ENCODE measurements around the gene ZNF732. TPM values are rescaled to one million over a fixed set of nuclear protein-coding genes. Genes with fewer than 3 reads are reported as not detected.

The ZNF732 gene
- total RNA-seq, result not detected
- total RNA-seq (2013), result not detected

GRCh38 chr4:304969-305680 lies at the start of gene ZNF732:
TSS of gene ZNF732 (minus strand) at chr4:305474. CDS start at chr4:305310, 164 bp downstream.
- Histone ChIP-seq H3K27me3 (ENCODE audit: control insufficient read depth, insufficient read depth, low read length) (peaks cover 2% of the 10 kb centered on the region), H3K9me3 (ENCODE audit: control insufficient read depth, insufficient read depth, low read length) (peaks cover 57% of the 10 kb centered on the region), H3K27ac (ENCODE audit: low read length) (no peak within 1 kb of the TSS), H3K4me1 (ENCODE audit: control insufficient read depth, insufficient read depth, low read length) (peaks cover 9% of the 10 kb centered on the region), H3K4me3 (ENCODE audit: low read length) (no peak within 1 kb of the TSS), H3K36me3 (ENCODE audit: control insufficient read depth, insufficient read depth, low read length) (no peaks in the 10 kb centered on the region)
- H3K27ac Mint-ChIP-seq, result no peak within 1 kb of the TSS
- H3K9me3 Mint-ChIP-seq, result peaks cover 13 to 16% of the 10 kb centered on the region in 2 donors
- peak within 1 kb of the TSS; percentile 9 for H3K4me3 Mint-ChIP-seq
- peak in 2 of 3 donors; percentile 38 to 39 for ATAC-seq
- DNase-seq, result no peak
- WGBS (ENCODE audit: insufficient coverage), result 26% methylated on average over 53 of the region's 53 CpGs
- peaks cover 18 to 23% of the 10 kb centered on the region in 2 donors for H3K27me3 Mint-ChIP-seq (ENCODE audit: low read depth in 2 of 2)
- intact Hi-C loops (cut with micrococcal nuclease), result no loop called here
- H3K4me1 Mint-ChIP-seq, result peaks cover 12% of the 10 kb centered on the region in 2 donors
- TF ChIP-seq, protein P1, sequence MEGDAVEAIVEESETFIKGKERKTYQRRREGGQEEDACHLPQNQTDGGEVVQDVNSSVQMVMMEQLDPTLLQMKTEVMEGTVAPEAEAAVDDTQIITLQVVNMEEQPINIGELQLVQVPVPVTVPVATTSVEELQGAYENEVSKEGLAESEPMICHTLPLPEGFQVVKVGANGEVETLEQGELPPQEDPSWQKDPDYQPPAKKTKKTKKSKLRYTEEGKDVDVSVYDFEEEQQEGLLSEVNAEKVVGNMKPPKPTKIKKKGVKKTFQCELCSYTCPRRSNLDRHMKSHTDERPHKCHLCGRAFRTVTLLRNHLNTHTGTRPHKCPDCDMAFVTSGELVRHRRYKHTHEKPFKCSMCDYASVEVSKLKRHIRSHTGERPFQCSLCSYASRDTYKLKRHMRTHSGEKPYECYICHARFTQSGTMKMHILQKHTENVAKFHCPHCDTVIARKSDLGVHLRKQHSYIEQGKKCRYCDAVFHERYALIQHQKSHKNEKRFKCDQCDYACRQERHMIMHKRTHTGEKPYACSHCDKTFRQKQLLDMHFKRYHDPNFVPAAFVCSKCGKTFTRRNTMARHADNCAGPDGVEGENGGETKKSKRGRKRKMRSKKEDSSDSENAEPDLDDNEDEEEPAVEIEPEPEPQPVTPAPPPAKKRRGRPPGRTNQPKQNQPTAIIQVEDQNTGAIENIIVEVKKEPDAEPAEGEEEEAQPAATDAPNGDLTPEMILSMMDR (IDR thresholded peaks at IDR 0.05), result no peak
- H3K36me3 Mint-ChIP-seq, result peaks cover 28% of the 10 kb centered on the region

GRCh38 chr4:340011-340410 lies 34.7 kb upstream of the ZNF732 start:
- Histone ChIP-seq H3K4me3 (ENCODE audit: low read length) (no peak overlapping the region), H3K27me3 (ENCODE audit: control insufficient read depth, insufficient read depth, low read length) (no peaks in the 10 kb centered on the region), H3K9me3 (ENCODE audit: control insufficient read depth, insufficient read depth, low read length) (peaks cover 7% of the 10 kb centered on the region), H3K4me1 (ENCODE audit: control insufficient read depth, insufficient read depth, low read length) (peaks cover 18% of the 10 kb centered on the region), H3K36me3 (ENCODE audit: control insufficient read depth, insufficient read depth, low read length) (peaks cover 11% of the 10 kb centered on the region), H3K27ac (ENCODE audit: low read length) (no peak overlapping the region)
- 99% methylated on average over 4 of the region's 4 CpGs for WGBS (ENCODE audit: insufficient coverage)
- peak overlapping the region; percentile 64 to 99 for H3K27ac Mint-ChIP-seq
- H3K9me3 Mint-ChIP-seq, result no peaks in the 10 kb centered on the region
- H3K36me3 Mint-ChIP-seq, result no peaks in the 10 kb centered on the region
- H3K27me3 Mint-ChIP-seq (ENCODE audit: low read depth in 2 of 2), result no peaks in the 10 kb centered on the region
- ATAC-seq, result no peak
- H3K4me3 Mint-ChIP-seq, result peak overlapping the region; percentile 100
- peaks cover 43 to 47% of the 10 kb centered on the region in 2 donors for H3K4me1 Mint-ChIP-seq
- intact Hi-C loops (cut with micrococcal nuclease), result no loop called here
- DNase-seq, result no peak
- TF ChIP-seq, protein P1 (IDR thresholded peaks at IDR 0.05), result peak; percentile 44

- Histone ChIP-seq H3K27me3 (ENCODE audit: control insufficient read depth, insufficient read depth, low read length) (no peaks in the 10 kb centered on the region), H3K4me1 (ENCODE audit: control insufficient read depth, insufficient read depth, low read length) (peaks cover 18% of the 10 kb centered on the region), H3K9me3 (ENCODE audit: control insufficient read depth, insufficient read depth, low read length) (peaks cover 3% of the 10 kb centered on the region), H3K4me3 (ENCODE audit: low read length) (peak overlapping the region; percentile 97), H3K27ac (ENCODE audit: low read length) (peak overlapping the region; percentile 99), H3K36me3 (ENCODE audit: control insufficient read depth, insufficient read depth, low read length) (peaks cover under 1% of the 10 kb centered on the region)
- peaks cover 43 to 47% of the 10 kb centered on the region in 2 donors for H3K4me1 Mint-ChIP-seq
- TF ChIP-seq, protein P1 (IDR thresholded peaks at IDR 0.05), result no peak
- peak overlapping the region; percentile 100 for H3K4me3 Mint-ChIP-seq
- no peak for DNase-seq
- ATAC-seq, result no peak
- H3K27ac Mint-ChIP-seq, result peak overlapping the region; percentile 99
- 53% methylated on average over 13 of the region's 13 CpGs for WGBS (ENCODE audit: insufficient coverage)
- H3K36me3 Mint-ChIP-seq, result no peaks in the 10 kb centered on the region
- H3K27me3 Mint-ChIP-seq (ENCODE audit: low read depth in 2 of 2), result no peaks in the 10 kb centered on the region
- no peaks in the 10 kb centered on the region for H3K9me3 Mint-ChIP-seq
- intact Hi-C loops (cut with micrococcal nuclease), result loop anchor here (5.0 kb wide), 1 partner anchor 216 kb away; the partner anchor contains the start of gene ZNF718
Measured at GRCh38 chr4:338759-339097, 33.5 kb upstream of the ZNF732 start.
